ENCODE results near the gene FAM193B. TPM values are rescaled to one million over a fixed set of nuclear protein-coding genes. Genes with fewer than 3 reads are reported as not detected.

Gene FAM193B
- total RNA-seq, 3 donors from 2014 or later (not counting 1 experiment from before 2014, with no cell fraction given) = 203 to 235 (median 216) TPM

DNA sequence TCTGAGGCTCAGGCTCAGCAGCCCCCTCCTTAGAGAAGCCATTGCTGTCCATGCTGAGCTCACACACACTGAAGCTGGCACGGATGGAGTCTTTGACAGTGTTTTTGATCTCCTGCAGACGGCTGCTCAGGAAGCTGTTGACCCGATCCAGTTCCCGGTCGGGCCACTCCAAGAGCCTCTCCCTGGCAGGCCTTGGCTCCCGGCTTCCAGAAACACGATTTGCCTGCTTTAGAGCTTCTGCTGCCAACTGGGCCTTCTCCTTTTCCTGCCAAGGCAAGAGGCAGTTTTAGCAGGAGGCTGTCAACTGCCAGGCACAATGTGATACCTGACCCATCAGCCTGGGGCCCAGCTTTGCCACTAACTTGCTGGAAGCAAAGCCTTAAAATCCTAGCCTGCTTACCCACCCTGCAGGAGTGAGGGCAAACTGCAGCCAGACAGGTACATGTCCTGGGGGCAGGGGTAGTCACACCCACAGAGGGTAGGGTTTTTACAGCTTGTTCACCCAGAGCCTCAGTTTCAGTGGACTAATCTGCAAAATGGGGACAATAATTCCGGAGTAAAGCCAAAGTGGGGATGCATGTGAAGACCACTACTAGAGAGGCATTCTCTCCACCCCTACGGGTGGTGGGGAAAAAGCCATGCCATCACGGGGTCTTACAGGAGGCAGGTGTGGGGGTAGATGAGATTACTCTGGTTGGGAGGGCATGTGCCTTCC lies 29.3 kb downstream of the FAM193B start:
- H3K4me3 Mint-ChIP-seq = no peak overlapping the region
- H3K9me3 ChIP-seq (ENCODE audit: control insufficient read depth, insufficient read depth, low read length) = no peaks in the 10 kb centered on the region
- H3K36me3 Mint-ChIP-seq = no peaks in the 10 kb centered on the region
- ATAC-seq = no peak
- H3K27ac ChIP-seq (ENCODE audit: low read length) = no peak overlapping the region
- intact Hi-C loops (cut with micrococcal nuclease) = no loop called here
- H3K4me1 Mint-ChIP-seq = peaks cover 17 to 18% of the 10 kb centered on the region in 2 donors
- H3K36me3 ChIP-seq (ENCODE audit: control insufficient read depth, insufficient read depth, low read length) = peaks cover 46% of the 10 kb centered on the region
- H3K27me3 Mint-ChIP-seq (ENCODE audit: low read depth in 2 of 2) = no peaks in the 10 kb centered on the region
- peaks cover 13% of the 10 kb centered on the region for H3K4me1 ChIP-seq (ENCODE audit: control insufficient read depth, insufficient read depth, low read length)
- 96% methylated on average over 10 of the region's 10 CpGs for WGBS (ENCODE audit: insufficient coverage)
- no peaks in the 10 kb centered on the region for H3K9me3 Mint-ChIP-seq
- DNase-seq = no peak
- H3K27me3 ChIP-seq (ENCODE audit: control insufficient read depth, insufficient read depth, low read length) = no peaks in the 10 kb centered on the region
- TF ChIP-seq, protein P1, sequence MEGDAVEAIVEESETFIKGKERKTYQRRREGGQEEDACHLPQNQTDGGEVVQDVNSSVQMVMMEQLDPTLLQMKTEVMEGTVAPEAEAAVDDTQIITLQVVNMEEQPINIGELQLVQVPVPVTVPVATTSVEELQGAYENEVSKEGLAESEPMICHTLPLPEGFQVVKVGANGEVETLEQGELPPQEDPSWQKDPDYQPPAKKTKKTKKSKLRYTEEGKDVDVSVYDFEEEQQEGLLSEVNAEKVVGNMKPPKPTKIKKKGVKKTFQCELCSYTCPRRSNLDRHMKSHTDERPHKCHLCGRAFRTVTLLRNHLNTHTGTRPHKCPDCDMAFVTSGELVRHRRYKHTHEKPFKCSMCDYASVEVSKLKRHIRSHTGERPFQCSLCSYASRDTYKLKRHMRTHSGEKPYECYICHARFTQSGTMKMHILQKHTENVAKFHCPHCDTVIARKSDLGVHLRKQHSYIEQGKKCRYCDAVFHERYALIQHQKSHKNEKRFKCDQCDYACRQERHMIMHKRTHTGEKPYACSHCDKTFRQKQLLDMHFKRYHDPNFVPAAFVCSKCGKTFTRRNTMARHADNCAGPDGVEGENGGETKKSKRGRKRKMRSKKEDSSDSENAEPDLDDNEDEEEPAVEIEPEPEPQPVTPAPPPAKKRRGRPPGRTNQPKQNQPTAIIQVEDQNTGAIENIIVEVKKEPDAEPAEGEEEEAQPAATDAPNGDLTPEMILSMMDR (IDR thresholded peaks at IDR 0.05) = no peak
- no peak overlapping the region for H3K27ac Mint-ChIP-seq
- no peak overlapping the region for H3K4me3 ChIP-seq (ENCODE audit: low read length)

DNA sequence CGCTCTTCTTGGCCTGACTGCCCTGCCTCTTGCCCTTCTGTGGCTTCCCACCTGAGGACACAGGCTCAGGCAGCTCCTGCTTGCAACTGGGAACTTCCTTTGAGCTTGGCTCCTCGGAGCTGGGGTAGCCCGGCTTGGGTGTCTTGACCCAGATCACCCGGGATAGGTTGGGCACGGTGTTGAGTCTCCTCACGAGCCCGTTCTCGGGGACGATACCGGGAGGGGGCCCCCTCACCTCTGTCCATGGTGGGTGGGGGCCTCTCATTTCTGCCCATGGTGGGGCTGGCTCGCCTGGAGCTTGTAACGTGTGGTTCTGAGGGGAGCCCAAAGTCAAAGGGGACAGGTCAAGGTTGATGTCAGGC lies 29.8 kb downstream of the FAM193B start:
- Histone ChIP-seq H3K36me3 (ENCODE audit: control insufficient read depth, insufficient read depth, low read length) (peaks cover 40% of the 10 kb centered on the region), H3K4me3 (ENCODE audit: low read length) (no peak overlapping the region), H3K27me3 (ENCODE audit: control insufficient read depth, insufficient read depth, low read length) (no peaks in the 10 kb centered on the region), H3K27ac (ENCODE audit: low read length) (no peak overlapping the region), H3K4me1 (ENCODE audit: control insufficient read depth, insufficient read depth, low read length) (peaks cover 13% of the 10 kb centered on the region), H3K9me3 (ENCODE audit: control insufficient read depth, insufficient read depth, low read length) (no peaks in the 10 kb centered on the region)
- no peak for ATAC-seq
- DNase-seq = no peak
- no peaks in the 10 kb centered on the region for H3K36me3 Mint-ChIP-seq
- no peaks in the 10 kb centered on the region for H3K27me3 Mint-ChIP-seq (ENCODE audit: low read depth in 2 of 2)
- 98% methylated on average over 12 of the region's 12 CpGs for WGBS (ENCODE audit: insufficient coverage)
- TF ChIP-seq, protein P1 (IDR thresholded peaks at IDR 0.05) = no peak
- no peaks in the 10 kb centered on the region for H3K9me3 Mint-ChIP-seq
- H3K27ac Mint-ChIP-seq = no peak overlapping the region
- no peak overlapping the region for H3K4me3 Mint-ChIP-seq
- intact Hi-C loops (cut with micrococcal nuclease) = no loop called here
- H3K4me1 Mint-ChIP-seq = peaks cover 17 to 24% of the 10 kb centered on the region in 2 donors

DNA sequence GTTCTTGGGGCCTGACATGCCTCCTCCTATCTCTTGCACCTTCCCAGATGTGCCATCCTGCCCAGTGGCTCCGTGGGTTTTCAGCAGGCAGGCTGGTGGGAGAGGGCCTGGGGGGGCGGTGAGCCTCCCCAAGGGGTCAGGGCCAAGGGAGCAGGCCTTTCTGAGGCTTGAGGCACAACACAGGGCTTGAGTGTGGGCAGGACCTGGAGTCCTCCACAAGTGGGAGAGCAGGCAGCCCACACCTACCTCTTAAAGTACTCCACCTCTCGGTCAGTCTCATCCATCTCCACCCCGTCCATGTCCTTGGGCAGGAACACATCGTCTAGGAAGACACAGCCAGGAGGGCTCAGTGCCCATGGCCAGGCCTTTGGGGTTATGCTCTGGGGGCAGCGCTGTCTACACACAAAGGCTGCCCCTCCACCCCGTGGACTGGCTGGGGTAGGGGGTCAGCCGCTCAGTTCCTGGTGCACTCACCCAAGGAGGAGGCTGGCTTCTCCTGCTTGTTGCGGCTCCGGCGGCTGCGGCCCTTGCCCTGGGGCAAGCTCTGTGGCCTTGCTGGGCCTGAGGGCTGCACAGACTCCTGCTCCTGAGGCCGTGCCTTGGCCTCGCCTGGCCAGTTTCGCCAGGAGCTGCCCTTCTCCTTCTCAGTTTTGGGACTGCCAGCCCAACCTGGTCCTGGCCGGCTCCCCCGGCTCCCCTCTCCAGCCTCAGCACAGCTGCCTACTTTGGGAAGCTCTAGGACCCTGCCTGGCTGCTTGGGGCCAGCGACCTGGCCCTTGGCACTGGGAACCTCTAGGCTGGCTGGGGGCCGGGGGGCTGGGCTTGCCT lies 30.4 kb downstream of the FAM193B start:
- no peak overlapping the region for H3K4me3 ChIP-seq (ENCODE audit: low read length)
- H3K27me3 ChIP-seq (ENCODE audit: control insufficient read depth, insufficient read depth, low read length) = no peaks in the 10 kb centered on the region
- peaks cover 18% of the 10 kb centered on the region for H3K4me1 ChIP-seq (ENCODE audit: control insufficient read depth, insufficient read depth, low read length)
- H3K4me3 Mint-ChIP-seq = no peak overlapping the region
- H3K36me3 Mint-ChIP-seq = no peaks in the 10 kb centered on the region
- WGBS (ENCODE audit: insufficient coverage) = 96% methylated on average over 19 of the region's 19 CpGs
- H3K9me3 Mint-ChIP-seq = no peaks in the 10 kb centered on the region
- TF ChIP-seq, protein P1 (IDR thresholded peaks at IDR 0.05) = no peak
- no peaks in the 10 kb centered on the region for H3K27me3 Mint-ChIP-seq (ENCODE audit: low read depth in 2 of 2)
- intact Hi-C loops (cut with micrococcal nuclease) = no loop called here
- ATAC-seq (no peak), DNase-seq (no peak)
- no peak overlapping the region for H3K27ac ChIP-seq (ENCODE audit: low read length)
- no peak overlapping the region for H3K27ac Mint-ChIP-seq
- H3K36me3 ChIP-seq (ENCODE audit: control insufficient read depth, insufficient read depth, low read length) = peaks cover 35% of the 10 kb centered on the region
- H3K9me3 ChIP-seq (ENCODE audit: control insufficient read depth, insufficient read depth, low read length) = no peaks in the 10 kb centered on the region
- H3K4me1 Mint-ChIP-seq = peaks cover 17 to 25% of the 10 kb centered on the region in 2 donors

Measured in natural killer cell (primary cell).